Measurements from ENCODE around the gene CHCHD1. TPM values are rescaled to one million over a fixed set of nuclear protein-coding genes. Genes with fewer than 3 reads are reported as not detected.
"Not testable (repeated sequence)": the region's sequence is repeated elsewhere in the genome, so short reads cannot be mapped to it uniquely, and the experiment has no call there.

CHCHD1 gene
- total RNA-seq, 4 donors from 2014 or later, result 20.5 to 29.1 (median 25.0) TPM

DNA sequence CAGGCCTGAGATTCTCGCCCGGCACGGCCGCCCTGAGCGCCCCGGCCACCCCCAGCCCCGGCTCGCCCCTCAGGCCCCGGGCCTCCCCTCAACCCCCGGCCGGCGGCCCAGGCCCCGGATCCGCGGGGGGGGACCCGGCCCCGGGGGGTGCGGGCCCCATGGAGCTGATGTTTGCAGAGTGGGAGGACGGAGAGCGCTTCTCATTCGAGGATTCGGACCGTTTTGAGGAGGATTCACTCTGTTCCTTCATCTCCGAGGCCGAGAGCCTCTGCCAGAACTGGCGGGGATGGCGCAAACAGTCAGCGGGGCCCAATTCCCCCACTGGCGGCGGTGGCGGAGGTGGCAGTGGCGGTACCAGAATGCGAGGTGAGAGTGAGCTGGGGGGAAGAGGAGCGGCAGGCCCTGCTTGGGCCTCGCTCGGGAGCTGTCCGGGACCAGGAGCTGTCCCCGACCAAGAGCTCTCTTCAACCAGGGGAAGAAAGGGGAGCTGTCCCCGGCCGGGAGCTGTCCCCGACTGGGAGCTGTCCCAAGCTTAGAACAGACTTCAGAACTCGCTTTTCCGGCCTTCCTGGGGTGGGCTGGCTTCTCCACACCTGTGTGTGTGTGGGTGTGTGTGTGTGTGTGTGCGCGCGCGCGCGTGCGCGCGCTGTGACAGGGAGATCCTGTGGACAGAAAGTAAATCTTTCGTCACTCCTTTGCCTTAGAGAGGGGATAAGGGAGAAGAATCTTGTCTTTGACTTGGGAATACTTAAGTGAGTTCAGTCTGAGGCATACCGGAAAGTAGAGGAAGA lies 4.1 kb downstream of the CHCHD1 start:
- no peak for ATAC-seq (ENCODE audit: low FRiP score)
- TF ChIP-seq, protein P1, sequence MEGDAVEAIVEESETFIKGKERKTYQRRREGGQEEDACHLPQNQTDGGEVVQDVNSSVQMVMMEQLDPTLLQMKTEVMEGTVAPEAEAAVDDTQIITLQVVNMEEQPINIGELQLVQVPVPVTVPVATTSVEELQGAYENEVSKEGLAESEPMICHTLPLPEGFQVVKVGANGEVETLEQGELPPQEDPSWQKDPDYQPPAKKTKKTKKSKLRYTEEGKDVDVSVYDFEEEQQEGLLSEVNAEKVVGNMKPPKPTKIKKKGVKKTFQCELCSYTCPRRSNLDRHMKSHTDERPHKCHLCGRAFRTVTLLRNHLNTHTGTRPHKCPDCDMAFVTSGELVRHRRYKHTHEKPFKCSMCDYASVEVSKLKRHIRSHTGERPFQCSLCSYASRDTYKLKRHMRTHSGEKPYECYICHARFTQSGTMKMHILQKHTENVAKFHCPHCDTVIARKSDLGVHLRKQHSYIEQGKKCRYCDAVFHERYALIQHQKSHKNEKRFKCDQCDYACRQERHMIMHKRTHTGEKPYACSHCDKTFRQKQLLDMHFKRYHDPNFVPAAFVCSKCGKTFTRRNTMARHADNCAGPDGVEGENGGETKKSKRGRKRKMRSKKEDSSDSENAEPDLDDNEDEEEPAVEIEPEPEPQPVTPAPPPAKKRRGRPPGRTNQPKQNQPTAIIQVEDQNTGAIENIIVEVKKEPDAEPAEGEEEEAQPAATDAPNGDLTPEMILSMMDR (IDR thresholded peaks at IDR 0.05), result no peak

DNA sequence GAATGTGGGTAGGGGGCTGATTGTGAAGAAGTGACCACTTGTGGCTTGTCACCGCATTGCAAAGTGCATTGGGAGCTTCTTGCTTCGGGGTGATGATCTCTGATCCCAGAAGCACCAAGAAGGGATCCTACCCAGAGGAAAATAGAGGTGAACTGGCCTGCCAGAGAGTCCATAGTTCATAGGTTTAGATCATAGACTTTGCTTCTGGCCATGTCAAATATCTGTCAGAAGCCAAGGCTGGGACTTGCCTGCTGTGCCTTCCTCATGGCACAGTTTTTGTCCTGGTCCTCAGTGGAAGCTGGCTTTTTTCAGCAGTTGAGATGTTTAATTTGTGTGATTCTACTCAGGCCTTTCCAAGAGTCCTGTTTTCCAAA lies 4.7 kb downstream of the CHCHD1 start:
- DNase-seq (ENCODE audit: low spot score), result no peak
- TF ChIP-seq, protein P1 (IDR thresholded peaks at IDR 0.05), result no peak

More for the DNA sequence above, 4.1 kb downstream of the CHCHD1 start:
- no peak for DNase-seq (ENCODE audit: low spot score)

DNA sequence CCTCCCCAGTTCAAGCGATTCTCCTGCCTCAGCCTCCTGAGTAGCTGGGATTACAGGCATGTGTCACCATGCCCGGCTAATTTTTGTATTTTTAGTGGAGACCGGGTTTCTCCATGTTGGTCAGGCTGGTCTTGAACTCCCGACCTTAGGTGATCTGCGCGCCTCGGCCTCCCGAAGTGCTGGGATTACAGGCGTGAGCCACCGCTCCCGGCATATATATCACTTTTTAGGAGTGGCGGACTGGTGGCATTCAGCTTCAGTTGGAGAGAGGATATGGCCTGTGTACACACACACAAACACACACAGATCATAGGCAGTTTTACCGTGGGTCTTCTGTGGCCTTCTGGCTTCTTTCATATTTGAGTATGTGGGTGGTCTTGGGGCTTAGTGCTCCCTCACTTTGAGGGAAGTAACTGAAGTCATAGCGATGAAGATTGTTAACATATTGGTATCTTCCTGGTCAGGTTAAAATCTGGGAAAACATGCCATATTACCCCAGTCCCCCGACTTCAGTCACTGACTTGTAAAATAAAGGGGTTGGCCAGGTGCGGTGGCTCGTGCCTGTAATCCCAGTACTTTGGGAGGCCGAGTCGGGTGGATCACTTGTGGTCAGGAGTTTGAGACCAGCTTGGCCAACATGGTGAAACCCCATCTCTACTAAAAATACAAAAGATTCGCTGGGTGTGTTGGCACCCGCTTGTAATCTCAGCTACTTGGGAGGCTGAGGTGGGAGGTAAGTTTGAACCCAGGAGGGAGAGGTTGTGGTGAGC lies 5.4 kb downstream of the CHCHD1 start:
- DNase-seq (ENCODE audit: low spot score); ATAC-seq (ENCODE audit: low FRiP score): not testable (repeated sequence)

More for the DNA sequence above, 4.7 kb downstream of the CHCHD1 start:
- no peak for ATAC-seq (ENCODE audit: low FRiP score)

DNA sequence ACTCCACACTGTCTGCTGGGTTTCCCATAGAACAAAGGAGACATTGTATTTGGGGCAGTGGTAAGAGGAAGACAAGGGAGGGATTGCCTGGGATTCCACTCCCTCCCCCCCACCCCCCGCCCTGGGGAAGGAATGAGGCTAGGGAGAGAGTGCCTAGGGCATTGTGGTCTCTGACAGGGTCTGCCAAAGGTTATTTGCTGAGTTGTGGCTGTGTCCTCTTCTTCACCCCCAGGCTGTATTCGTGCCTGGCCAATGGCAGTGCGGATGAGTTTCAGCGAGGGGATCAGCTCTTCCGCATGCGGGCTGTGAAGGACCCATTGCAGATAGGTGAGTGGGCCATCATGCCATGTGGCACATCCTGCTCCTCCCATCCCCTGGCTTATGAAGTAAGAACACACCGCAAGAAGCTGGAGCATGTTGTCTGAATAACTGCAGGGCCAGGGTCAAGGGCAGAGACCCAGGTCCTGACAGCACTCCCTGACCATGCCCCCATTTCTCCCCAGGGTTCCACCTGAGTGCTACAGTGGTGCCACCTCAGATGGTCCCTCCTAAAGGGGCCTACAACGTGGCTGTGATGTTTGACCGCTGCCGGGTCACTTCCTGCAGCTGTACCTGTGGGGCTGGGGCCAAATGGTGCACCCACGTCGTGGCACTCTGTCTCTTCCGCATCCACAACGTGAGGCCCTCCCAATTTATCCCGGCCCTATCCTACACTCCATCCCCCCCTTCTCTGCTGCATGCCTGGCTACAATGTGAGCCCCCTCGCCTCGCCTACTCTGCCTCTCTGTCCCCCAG lies 7.2 kb downstream of the CHCHD1 start:
- DNase-seq (ENCODE audit: low spot score) (no peak), ATAC-seq (ENCODE audit: low FRiP score) (no peak)
- TF ChIP-seq, protein P1 (IDR thresholded peaks at IDR 0.05), result no peak

DNA sequence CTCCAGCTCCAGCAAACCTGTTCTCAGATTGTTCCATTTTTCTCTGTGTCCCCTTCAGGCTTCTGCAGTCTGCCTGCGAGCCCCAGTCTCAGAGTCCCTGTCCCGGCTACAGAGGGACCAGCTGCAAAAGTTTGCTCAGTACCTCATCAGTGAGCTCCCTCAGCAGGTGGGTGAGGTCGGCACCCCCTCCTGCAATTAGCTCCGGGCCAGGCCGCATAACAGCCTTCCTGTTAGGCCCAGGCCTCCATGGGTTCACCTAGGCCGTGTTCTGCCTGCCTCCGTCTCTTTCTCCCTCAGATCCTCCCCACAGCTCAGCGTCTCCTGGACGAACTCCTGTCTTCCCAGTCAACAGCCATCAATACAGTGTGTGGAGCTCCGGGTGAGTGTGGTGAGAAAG lies 7.8 kb downstream of the CHCHD1 start:
- DNase-seq (ENCODE audit: low spot score) (no peak), ATAC-seq (ENCODE audit: low FRiP score) (no peak)
- TF ChIP-seq, protein P1 (IDR thresholded peaks at IDR 0.05), result no peak

DNA sequence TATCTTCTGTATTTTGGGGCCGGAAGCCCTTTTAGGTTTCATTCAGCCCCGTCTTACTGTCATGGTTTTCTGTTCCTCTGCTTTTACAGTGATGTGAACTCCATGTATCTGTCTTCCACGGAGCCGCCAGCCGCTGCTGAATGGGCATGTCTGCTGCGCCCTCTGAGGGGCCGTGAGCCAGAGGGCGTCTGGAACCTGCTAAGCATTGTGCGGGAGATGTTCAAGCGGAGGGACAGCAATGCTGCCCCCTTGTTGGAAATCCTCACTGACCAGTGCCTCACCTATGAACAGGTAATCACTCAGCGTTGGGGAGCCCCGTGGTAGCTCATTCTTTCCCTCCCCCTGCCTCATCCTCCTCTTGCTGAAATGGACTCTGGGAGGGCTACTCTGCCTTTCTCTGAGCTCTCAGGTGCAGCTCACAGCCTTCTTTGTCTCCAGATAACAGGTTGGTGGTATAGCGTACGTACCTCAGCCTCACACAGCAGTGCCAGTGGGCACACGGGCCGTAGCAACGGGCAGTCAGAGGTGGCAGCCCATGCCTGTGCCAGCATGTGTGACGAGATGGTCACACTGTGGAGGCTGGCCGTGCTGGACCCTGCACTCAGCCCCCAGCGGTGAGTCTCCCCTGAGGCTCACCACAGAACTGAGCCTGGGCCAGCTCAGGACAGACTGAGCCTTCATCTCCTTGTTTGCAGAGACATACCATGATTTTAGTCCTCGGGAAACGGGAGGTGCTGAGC lies 9.2 kb downstream of the CHCHD1 start:
- ATAC-seq (ENCODE audit: low FRiP score) (no peak), DNase-seq (ENCODE audit: low spot score) (no peak)
- TF ChIP-seq, protein P1 (IDR thresholded peaks at IDR 0.05), result no peak
